Activated T-cell treated with anti-CD3 and anti-CD28 coated beads for 4 hours (primary cell): ENCODE results near the gene CKM.
"Not testable (repeated sequence)": the region's sequence is repeated elsewhere in the genome, so short reads cannot be mapped to it uniquely, and the experiment has no call there.

Experiments
- DNase-seq: peaks from one replicate; pipeline ENCODE4 v3.0.0-alpha.2; 2020

CKM gene

DNA sequence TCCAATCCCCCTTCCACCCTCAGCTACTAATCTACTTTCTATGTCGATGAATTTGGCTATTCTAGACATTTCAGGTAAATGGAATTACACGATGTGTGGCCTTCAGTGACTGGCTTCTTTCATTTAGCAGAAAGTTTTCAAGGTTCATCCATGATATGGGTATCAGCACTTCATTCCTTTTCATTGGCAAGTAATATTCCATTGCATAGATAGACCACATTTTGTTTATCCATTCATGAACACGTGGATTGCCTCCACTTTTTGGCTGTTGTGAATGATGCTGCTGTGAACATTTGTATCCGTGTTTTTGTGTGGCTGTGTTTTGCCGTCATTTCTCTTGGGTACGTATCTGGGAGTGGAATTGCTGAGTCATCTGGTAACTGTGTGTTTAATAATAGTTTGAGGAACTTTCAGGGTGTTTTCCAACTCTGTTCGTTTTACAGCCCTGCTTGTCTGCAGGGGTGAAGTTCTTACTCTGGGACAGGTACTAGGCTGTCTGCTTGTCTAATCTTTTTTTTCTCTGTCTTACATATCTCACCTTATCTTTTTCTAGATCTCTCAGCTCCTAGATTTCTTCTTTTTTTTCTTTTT lies 39.1 kb downstream of the CKM start:
- no peak for DNase-seq

DNA sequence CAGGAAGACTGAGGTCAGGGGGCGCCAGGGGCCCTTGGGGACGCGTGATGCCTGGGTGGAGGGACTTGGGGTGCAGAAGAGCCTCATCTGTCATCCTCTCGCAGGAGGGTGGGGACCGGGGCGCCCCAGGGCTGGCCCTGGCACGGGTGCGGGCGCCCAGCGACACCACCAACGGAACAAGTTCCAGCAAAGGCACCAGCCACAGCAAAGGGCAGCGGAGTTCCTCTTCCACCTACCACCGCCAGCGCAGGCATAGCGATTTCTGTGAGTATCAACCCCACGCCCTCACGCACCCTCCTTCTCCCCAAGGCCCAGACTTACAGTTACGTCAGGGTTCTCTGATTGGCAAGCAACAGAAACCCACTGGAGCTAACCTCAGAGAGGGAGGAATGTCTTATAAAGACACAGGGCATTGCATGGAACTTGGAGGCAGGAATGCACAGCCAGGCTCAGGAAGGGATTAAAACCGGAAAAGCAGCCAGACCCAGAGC lies 42.2 kb downstream of the CKM start:
- no peak for DNase-seq

DNA sequence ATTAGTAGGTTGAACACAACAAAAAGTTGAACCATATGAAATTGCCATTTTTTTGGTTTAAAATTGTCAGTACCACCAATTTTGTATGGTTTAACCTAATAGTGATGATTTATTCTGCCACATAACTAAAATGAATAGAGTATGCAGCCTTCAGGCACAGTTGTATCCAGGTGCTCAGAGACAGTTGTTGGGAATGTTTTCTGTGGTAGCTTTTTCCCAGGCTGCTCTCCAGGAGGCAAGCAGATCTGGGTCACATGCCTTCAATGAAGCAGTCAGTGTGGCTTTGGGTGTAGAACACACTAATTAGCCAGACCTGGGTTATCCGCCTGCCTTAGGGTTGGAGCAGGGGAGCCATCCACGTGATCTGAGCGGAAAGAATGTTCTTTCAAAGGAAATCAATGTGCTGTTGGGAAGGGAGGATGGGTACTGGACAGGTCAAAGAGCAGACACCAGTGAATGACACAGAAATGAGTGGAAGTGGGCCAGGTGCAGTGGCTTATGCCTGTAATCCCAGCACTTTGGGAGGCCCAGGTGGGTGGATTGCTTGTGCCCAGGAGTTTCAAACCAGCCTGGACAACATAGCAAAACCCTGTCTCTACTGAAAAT lies 43.0 kb downstream of the CKM start:
- no peak for DNase-seq

DNA sequence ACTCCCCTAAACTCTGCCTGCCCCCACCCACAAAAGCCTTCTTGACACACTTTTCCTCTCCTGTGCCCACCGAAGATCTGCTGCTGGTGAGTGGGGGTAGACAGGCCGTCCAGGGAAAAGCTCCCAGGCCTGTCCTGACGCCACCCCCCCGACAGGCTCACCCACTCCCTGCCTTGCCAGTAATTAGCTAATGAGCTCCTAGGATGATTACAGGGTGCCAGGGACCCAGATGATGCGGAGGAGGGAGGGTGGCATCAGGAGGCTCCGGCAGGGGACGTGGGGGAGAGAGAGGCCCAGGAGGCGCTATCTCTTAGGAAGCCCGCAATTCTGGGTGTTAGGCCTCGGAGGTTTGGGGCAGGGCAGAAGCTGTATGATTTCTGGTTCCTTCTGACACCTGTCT lies 44.6 kb downstream of the CKM start:
- no peak for DNase-seq

DNA sequence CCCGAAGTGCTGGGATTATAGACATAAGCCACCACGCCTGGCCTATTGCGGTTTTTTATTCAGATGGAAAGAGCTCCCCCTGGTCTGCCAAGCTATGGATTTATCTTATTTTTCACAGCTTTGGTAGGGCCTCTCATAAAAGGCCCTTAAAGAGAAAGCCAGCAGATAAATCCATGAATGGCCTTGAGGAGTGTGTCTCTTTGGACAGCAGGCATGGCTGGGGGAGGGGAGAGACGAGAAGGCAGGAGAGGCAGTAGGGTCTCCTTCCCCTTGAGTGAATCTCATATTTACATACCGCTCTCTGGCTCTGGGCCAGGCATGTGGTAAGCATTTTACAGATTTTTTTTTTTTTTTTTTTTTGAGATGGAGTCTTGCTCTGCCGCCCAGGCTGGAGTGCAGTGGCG lies 46.4 kb downstream of the CKM start:
- DNase-seq = no peak

DNA sequence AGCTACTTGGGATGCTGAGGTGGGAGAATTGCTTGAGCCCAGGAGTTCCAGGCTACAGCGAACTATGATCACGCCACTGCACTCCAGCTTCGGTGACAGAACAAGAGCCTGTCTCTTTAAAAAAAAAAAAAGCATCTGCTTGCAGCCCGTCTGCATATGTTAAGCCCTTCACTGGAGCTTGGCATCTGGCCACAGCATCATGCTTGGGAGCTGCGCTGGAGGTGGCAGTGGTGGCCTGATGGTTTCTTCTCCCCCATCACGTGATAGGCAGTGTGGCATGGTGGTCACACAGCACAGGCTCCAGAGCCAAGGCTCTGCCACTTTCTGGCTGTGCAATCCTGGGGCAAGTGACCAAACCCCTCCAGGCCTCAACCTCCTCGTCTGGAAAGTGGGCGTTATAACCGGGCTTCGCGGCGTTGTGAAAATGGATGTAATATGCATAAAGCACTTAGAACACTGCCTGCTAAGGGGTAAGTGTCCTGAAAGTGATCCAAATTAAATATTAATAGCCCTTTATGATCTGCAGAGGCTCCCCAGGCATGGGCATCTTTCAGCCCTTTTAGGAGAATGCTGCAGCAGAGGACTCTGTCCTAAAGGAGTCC lies 47.2 kb downstream of the CKM start:
- no peak for DNase-seq

DNA sequence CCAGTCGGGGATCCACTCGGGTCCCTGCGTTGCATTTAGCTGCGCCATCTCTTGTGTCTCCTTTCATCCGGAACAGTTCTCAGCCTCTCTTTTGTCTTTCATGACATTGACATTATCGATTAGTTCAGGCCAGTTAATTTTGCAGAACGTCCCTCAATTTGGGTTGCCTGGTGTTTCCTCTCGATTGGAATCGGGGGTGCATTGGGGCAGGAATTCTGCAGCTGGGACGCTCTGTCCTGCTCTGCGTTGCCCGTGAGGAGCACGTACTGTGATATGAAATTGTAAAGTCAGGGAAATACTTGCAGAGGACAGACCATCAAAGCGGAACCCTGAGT lies 49.2 kb downstream of the CKM start:
- DNase-seq = no peak

DNA sequence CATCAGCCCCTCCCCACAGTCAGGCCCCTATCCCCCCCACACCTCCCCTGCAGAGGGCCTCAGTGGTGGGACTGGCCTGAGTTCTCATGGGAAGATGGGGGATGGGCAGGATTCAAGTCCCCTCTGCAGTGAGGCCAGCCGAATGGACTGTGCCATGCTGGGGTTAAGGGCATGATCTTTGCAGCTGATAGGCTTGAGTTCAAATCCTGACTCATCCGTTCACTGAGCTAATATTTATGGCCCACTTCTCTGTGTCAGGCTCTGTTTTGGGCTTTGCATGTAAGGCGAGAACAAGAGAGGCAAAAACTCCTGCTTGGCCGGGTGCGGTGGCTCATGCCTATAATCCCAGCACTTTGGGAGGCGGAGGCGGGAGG lies 51.0 kb downstream of the CKM start:
- DNase-seq = no peak

DNA sequence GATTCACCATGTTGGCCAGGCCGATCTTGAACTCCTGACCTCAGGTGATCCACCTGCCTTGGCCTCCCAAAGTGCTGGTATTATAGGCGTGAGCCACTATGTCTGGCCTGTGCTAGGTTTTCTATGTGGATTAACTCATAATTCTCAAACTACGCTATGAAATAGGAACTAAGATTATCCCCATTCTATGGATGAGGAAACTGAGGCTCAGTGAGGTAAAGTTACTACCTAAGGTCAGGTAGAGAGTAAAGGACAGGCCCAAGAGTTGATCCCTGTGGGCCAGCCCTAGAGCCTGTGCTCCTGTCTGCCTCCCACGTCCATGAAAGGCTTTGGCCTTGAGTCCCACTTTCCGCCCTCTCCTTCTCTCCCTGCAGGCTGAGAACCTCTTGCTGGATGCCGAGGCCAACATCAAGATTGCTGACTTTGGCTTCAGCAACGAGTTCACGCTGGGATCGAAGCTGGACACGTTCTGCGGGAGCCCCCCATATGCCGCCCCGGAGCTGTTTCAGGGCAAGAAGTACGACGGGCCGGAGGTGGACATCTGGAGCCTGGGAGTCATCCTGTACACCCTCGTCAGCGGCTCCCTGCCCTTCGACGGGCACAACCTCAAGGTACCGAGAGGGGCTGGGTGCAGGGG lies 51.5 kb downstream of the CKM start:
- DNase-seq = no peak

DNA sequence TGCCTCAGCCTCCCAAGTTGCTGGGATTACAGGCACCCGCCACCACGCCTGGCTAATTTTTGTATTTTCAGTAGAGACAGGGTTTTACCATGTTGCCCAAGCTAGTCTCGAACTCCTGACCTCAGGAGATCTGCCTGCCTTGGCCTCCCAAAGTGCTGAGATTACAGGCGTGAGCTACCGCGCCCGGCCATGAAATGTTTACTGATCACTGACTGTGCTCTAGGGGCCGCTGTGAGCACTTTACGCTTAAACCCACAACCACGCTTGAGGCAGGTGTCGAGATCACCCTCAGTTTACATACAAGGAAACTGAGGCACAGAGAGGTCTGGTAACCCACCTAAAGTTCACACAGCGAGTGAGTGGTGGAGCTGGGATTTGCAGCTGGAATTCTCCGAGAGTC lies 52.7 kb downstream of the CKM start:
- not testable (repeated sequence) for DNase-seq

DNA sequence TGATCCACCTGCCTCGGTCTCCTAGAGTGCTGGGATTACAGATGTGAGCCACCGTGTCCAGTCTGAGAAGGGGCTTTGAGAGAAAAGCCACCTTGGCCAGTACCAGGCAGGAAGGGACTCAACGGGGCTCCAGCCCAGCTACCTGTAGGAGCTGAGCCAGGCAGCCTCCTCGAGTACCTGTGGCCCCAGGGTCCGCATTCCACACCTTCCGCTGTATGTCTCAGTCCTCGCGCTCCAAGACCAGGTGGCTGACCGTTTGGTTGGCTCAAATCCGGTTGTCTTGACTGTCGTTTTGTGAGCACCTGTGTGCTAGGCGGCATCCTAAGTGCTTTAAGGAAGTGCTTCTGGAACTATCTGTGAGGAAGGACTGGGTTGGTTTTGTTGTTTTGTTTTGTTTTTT lies 55.4 kb downstream of the CKM start:
- DNase-seq = no peak

DNA sequence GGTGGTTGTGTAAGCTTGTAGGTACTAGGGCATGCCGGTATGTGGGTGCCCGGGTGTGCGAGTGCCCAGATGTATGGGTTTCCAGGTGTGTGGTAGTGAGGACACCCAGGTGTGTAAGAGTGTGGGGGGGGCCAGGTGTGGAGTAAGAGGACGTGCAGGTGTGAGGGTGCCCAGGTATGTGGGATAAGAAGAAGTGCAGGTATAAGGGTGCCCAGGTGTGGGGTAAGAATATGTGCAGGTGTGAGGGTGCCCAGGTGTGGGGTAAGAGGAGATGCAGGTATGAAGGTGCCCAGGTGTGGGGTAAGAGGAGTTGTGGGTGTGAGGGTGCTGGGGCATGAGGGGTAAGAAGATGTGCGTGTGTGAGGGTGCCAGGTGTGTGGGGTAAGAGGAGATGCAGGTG lies 57.3 kb downstream of the CKM start:
- DNase-seq = no peak

DNA sequence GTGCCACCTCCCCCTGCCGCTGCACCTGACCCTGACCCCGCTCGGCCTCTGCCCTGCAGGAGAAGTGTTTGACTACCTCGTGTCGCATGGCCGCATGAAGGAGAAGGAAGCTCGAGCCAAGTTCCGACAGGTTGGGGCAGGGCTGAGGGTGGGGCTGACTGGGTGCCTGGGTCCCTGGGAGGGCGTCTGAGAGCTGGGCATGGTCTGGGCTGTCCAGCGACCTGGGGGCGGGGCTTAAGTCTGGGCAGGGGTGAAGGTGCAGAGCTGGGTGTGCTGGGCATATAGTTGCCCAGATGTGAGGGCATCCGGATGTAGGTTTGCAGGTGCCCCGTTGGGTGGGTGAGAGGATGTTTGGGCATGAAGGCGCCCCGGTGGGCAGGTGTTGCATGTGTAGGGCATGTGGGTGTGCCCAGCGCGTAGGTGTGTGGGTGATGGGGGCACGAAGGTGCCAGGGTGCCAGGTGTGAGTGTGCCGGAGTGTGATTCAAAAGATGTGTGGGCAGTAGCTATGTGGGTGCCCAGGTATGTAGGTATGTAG lies 57.8 kb downstream of the CKM start:
- DNase-seq = no peak

DNA sequence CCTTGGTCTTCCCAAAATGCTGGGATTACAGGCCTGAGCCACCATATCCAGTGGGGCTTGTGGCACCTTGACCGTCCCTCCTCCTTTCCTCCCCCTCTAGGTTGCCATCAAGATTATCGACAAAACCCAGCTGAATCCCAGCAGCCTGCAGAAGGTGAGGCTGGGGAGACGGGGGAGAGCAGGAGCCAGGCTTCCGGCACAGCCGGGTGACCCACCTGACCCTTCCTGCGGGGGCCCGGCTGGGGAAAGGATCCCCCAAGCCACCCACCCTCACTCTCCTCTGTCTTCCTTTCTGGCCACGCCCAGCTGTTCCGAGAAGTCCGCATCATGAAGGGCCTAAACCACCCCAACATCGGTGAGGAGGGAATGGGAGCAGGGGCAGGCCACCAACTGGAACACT lies 59.7 kb downstream of the CKM start:
- no peak for DNase-seq

DNA sequence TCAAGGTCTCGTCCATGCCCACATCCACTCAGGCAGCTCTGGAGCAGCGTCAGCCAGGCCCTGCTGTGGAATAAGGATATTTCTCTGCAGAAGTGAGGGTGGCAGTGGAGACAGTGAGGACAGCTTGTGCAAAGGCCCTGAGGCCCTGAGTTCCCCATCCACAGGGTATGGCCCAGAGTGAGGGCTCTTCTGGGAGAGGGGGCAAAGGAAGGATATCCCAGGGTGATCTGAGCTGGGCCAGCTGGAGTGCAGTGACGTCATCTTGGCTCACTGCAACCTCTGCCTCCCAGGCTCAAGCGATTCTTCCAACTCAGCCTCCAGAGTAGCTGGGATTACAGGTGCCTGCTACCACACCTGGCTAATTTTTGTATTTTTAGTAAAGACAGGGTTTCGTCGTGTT lies 60.1 kb downstream of the CKM start:
- DNase-seq = no peak

DNA sequence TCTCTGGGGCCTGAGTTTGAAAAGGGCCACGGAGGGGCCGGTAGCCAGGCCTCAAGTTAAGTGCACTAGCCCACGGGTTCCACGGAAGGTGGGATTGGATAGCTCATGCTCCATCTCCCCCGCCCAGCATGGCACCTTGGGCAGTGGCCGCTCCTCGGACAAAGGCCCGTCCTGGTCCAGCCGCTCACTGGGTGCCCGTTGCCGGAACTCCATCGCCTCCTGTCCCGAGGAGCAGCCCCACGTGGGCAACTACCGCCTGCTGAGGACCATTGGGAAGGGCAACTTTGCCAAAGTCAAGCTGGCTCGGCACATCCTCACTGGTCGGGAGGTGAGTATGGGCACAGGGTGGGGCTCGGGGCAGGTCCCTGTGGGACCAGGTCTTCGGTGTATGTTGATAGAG lies 63.8 kb downstream of the CKM start:
- no peak for DNase-seq

DNA sequence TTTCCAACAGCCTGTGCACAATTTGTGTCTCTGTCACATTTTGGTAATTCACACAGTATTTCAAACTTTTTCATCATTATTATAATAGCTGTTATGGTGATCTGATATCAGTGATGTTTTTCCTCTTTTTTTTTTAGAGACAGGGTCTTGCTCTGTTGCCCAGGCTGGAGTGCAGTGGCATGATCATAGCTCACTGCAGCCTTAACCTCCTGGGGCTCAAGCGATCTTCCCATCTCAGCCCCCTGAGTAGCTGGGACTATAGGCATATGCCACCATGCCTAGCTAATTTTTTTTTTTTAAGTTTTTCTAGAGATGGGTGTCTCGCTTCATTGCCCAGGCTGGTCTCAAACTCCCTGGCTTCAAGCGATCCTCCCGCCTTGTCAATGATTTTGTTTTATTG lies 65.8 kb downstream of the CKM start:
- DNase-seq = no peak
